ENCODE data around the gene RPS6KA2.

Gene RPS6KA2

GRCh38 chr6:166497087-166497899 lies 129.8 kb downstream of the RPS6KA2 start:
- DNase-seq = no peak

DNA sequence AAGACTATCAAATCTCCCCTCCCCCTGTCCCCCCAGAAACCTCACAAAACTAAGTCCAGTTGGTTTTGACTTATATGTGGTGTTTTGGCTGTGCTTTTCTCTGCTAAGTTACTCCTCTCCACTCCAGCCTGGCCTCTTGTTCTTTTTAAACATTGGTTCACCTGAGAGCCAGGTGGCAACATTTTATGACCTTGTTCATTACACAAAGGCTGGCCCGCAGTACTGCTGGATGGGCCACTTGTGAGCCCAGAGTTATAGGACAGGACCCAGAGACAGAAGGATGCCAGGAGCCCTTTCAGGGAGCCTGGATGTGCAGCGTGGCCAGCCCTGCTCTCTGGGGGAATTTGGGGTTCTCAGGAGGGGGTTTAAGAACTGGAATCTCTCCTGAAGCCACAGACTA lies 130.6 kb downstream of the RPS6KA2 start:
- DNase-seq = no peak

DNA sequence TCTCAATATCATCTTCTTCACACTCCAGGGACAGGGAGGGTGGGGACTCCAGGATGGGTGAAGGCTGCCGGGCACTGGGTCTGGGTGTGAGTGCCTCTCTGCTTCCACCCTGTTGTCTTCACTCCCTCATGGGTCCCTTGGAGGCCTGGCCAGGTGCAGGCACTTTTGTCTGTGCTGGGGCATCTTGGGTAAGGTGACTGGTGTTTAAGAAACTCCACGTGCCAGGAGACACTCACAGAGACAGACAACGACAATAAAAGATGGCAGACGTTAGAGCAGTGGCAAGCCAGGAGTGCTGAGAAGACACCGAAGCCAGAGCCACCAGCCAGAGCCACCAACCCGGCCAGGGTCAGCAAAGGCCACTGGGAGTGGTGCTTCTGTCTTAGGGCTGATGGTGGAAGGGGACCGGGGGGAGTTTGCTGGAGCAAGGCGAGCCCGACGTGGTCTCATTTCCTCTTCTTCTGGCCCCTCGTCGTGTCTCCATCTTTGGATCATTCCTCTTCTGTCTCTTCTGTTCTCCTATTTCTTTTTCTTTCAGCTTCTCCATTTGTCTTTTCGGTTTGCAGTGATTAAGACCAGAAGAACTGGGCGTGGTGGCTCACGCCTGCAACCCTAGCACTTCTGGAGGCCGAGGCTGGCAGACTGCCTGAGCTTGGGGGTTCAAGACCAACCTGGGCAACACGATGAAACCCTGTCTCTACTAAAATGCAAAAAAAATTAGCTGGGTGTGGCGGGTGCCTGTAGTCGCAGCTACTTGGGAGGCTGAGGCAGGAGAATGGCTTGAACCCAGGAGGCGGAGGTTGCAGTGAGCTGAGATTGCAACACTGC lies 131.3 kb downstream of the RPS6KA2 start:
- no peak for DNase-seq

- DNase-seq = no peak
Measured at GRCh38 chr6:166494757-166495486, 132.1 kb downstream of the RPS6KA2 start.

GRCh38 chr6:166494101-166494441 lies 133.0 kb downstream of the RPS6KA2 start:
- DNase-seq = no peak

DNA sequence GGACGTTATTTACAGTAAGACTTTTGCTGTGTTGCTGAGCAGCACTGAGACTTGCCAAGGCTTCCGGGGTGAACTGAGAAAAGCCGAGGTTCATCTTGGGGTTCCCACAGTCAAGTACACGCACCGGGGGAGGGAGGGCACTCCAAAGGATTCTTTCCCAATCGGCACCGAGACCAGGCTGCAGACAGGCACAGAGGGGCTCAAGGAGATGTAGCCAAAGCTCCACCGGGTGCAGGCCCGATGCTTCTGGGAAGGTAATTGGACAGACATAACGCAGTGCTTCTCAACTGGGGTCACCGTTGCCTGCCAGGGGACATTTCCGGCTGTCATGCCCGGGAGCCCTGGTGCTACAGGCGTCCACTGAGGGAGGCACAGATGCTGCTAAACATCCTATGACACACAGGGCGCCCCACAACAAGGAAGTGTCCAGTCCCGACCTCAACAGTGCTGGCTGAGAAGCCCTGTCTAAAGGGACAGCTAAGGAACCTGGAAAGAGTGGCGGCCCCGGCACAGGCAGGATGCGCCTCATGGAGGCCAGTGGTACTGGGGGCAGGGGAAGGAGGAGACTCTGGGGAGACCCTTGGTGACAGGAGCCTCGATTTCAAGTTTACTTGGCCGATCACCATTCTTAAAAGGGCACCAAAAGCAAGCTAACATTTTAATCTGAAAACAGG lies 133.5 kb downstream of the RPS6KA2 start:
- DNase-seq = no peak

DNA sequence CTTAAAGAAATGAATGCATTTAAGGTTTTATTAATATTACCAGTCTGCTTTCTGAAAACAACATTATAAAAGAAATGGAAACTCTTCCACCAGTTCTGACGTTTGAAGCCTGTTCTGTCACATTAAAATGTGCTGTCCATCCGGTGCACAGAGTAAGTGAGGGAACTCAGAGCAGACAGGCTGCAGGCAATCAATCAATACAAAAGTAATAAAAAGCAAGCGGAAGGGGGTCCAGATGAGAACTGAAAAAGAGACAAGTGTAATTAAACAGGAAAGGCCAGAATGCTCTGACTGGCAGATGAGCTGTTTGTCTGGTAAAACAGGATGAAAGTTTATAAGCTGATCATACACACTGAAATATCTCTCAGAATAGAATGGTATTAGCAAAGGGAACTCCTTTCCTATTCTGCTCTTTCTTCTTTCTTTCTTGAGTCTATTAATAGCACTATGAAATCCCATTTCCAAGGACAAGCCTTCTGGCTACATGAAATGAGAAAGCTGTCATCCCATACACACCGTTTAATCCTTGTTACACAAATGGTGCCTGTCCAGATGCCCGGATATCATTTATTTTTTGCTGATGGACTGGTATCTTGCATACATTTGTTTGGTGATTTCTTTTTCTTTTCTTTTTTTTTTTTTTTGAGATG lies 134.8 kb downstream of the RPS6KA2 start:
- no peak for DNase-seq

GRCh38 chr6:166490671-166491500 lies 136.2 kb downstream of the RPS6KA2 start:
- DNase-seq = no peak

DNA sequence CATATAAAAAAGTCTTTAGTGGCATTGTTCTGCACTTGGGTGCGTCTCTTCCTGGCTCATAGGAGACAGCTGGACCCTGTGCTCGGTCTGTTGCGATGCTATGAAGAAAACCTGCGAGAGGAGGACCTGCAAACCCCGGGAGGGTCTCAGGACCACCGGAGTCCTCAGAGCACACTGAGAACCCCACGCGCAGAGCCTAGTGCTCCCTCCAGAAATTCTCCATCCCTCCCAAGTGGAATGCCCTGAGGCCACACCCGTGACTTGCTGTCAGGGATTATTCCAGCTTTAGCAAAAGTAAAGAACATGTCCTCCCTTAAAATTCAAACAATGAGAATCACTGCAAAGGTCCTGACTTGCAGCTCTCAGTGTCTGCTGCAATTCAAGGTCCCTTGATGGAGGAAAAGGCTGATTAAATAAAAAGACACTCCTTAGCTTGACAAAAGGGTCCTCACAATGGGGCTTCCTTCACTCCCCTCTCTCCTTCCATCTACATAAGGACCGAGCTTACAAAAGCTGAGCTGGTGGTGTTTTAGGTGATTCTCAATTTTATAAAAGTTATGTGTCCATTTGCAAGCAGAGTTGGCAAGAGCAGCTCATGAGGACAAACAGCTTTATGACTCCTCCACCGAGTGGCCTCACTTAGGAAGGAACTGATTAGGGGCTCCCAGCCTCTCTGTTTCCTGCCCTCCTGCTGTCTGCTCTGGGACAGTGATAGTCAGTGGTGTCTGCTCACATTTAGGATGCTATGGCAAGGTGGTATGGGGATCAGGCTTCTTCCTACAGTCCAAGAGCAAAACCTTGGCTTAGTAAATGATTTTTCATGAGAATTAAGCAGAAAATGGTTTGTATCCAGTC lies 137.5 kb downstream of the RPS6KA2 start:
- DNase-seq = no peak

DNA sequence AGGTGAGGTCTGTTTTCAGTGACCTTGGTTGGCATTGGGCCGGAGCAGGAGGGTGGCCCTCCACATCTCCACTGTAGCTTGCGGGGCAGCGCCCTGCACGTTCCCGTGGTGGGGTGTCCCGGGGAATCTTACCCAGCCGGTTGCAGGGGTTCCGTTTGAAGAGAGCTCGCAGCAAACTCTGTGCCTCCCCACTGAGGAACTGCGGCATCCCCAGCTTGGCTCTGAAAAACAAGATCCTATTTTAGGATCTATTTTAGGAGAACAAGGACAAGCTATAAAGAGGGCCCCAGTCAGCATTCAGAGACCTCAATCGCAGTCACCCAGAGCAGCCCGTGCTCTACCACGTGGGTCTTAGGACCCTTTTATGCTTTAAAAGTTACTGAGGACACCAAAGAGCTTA lies 138.3 kb downstream of the RPS6KA2 start:
- no peak for DNase-seq

DNA sequence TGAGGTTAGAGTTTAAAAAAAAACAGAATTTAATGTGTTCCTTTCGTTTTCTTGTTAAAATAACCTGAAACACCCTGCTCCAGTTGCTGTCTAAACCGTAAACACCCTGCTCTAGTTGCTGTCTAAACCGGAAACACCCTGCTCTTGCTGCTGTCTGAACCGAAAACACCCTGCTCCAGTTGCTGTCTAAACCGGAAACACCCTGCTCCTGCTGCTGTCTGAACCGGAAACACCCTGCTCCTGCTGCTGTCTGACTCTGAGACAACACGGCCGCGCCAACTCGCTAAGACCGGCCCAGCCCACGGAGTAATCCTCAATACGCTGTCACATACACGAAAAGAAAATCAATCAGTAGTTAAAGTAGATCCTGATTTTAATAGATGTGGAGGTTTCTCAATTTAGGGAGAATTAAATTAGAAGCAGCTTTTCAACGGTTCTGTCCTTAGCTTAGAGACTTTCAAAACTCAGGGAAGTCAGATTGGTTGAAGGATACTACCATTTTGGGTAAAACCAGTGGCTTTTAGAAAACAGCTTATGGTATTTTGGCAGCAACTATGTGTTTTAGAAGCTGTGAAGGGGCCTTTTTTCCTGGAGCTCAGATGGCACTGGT lies 138.9 kb downstream of the RPS6KA2 start:
- no peak for DNase-seq

DNA sequence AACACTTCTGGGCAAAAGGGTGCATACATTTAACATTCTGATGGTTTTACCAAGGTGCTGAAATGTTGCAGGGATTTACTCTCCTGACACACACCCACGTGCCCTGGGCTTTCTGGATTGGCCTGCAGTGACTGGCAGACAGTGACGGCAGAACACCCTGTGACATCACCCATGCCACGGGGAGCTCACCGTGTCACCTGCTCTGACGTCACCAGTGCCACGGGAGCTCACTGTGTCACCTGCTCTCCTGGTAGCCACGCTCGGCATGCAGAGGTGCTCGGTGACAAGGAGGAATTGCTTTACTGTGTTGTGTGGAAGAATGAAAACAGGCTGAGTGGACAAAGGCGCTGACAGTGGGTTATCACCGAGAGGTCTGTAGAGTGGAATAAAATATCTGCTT lies 139.9 kb downstream of the RPS6KA2 start:
- no peak for DNase-seq

DNA sequence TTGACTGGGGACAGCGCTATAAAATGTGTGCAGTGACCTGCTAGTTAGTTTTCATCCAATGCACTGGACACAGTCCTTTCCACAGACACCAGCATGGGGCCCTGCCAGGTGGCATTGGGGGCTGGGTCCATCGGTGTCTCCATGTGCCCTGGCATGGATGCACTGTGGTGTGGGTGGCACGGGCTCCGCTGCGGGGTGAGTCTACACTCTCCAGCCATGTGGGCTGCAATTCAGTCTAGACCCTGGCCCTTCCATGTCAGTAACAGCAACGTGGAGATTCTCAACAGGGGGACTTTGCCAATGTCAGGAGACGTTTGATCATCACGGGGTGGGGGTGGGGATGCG lies 140.5 kb downstream of the RPS6KA2 start:
- no peak for DNase-seq

DNA sequence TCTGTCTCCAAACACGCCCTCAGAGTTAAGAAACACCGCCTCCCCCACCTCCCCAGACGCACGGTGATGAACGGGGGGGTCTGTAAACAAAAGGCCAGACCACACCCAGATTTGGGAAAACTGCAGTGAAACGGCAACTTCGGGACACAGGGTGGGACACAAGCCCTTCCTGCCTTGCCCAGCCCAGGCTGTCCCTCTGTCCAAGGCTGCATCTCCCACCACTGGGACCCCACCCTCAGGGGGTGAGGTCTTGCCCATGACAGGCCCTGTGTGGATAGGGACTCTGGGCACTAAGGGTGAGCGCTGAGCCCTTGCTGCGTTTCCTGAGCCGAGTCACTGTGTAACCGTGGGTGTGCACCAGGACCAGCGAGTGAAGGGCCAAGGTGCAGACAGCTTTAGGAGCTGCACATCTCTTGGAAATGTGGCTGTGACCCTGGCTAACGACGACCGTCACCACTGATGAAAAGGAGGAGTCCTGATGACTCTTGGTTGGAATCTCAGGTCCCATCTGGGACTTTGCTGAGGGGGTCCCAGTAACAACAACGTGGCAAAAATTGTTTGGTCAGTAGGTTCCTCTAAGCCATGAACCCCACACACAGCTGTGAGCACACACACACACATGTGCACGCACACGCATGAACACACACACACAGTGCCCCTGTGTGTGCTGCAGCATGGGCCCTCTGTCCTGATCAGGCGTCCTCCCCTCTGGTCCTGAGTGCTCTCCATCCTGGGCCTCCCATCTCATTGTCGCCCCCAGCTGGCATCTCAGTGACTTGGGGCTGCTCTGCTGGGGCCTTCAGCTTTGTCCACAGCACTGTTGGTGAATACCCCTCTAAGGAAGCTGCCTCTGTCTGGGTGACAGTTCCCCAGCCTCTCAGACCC lies 141.2 kb downstream of the RPS6KA2 start:
- no peak for DNase-seq

- DNase-seq = no peak
Measured at GRCh38 chr6:166484863-166485262, 142.2 kb downstream of the RPS6KA2 start.

GRCh38 chr6:166483573-166484250 lies 143.3 kb downstream of the RPS6KA2 start:
- DNase-seq = no peak

- DNase-seq = no peak
Measured at GRCh38 chr6:166483026-166483425, 144.0 kb downstream of the RPS6KA2 start.

DNA sequence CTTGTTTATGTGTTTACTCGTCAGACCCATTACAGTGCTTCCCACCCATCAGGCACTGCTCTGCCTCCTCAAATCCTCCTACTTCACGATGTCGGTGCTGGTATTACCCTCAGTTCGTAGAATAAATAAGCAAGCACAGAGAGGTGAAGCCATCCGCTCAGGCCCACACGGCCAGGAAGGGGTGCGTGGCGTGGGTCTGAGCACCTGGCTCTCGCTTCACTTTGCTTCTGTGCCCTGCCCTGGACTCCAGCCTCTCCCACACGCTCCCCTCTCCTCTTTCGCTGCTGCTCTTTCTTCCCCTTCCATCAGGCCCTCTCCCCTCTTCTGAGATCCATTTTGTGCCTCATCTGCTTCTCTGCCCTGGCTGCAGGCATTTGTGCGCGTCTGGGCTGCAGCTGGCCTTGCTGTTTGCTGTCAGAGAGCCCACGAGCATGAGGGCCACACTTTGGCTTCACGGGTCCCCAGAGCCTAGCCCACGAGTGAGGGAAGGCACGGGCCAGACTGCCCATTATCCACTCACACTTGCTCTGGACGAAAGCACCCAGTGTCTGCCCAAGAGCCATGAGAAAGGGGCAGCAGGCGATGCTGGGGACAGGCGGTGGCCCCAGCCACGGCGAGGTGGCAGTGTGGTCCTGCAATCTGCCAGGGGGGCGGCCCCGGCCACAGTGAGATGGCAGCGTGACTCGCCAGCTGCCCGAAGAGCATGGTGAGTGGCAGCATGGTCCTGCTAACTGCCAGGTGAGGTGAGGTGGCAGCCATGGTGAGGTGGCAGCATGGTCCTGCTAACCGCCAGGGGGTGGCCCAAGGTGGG lies 148.1 kb downstream of the RPS6KA2 start:
- DNase-seq = no peak
